GM13976 (cell line): ENCODE data around the gene SERP1.

ENCODE experiments used
- DNase-seq: peaks from one replicate; pipeline ENCODE4 v3.0.0; 2012; ENCODE audit warnings: low spot score
- in situ Hi-C: fragments of 300-500 bp; cut with MboI; formaldehyde crosslinking; loops from one replicate; pipeline ENCODE4 v1.12.0; 2022; ENCODE audit warnings: low sequenced_read_pairs, mixed read lengths, inconsistent platforms; ENCODE audit not compliant: unreplicated experiment
- TF ChIP-seq, protein P1 (sequence below): IDR thresholded peaks from 2 replicates; pipeline ENCODE4 v1.5.1; 2012; ENCODE audit warnings: borderline replicate concordance, mild to moderate bottlenecking; ENCODE audit not compliant: insufficient read depth; ENCODE audit errors: extremely low read depth, missing control alignments, control extremely low read depth

The SERP1 gene

DNA sequence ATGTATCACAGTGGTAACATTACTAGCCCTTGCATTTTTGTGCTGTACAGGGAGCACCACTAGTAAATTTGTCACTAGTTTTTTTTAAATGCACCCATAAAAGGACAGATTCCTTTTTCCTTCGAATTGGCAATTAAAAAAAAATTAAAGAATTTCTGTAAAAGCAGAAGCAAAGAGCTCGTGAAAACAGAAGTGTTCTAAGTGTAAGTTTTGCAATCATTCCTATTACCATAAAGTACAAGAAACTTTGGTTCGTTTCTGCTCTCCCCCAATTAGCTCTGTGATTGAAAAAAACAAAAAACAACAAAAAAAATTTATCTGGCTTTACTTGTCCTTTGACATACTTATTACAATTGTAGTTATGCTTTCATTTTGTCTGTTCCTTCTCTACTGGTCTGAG is 5.3 kb downstream of the SERP1 start:
- TF ChIP-seq, protein P1, sequence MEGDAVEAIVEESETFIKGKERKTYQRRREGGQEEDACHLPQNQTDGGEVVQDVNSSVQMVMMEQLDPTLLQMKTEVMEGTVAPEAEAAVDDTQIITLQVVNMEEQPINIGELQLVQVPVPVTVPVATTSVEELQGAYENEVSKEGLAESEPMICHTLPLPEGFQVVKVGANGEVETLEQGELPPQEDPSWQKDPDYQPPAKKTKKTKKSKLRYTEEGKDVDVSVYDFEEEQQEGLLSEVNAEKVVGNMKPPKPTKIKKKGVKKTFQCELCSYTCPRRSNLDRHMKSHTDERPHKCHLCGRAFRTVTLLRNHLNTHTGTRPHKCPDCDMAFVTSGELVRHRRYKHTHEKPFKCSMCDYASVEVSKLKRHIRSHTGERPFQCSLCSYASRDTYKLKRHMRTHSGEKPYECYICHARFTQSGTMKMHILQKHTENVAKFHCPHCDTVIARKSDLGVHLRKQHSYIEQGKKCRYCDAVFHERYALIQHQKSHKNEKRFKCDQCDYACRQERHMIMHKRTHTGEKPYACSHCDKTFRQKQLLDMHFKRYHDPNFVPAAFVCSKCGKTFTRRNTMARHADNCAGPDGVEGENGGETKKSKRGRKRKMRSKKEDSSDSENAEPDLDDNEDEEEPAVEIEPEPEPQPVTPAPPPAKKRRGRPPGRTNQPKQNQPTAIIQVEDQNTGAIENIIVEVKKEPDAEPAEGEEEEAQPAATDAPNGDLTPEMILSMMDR = no peak
- in situ Hi-C loops = loop anchor here (25.0 kb wide), 1 partner anchor 171 kb away; the partner anchor contains the start of gene ERICH6
- no peak for DNase-seq

DNA sequence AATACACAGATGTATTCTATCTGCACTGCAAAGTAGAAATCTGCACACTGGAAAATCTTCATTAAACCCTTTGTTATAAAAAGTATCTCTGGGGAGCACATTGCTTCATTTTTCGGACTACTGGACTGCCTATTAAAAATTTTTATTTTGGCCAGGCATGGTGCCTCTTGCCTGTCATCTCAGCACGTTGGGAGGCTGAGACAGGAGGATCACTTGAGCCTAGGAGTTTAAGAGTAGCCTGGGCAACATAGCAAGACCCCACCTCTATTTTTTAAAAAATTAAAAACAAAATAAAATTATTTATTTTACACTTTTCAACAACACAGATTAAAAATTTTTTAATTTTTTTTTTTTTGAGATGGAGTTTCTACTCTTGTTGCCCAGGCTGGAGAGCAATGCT is 6.0 kb downstream of the SERP1 start:
- TF ChIP-seq, protein P1 = no peak
- DNase-seq = no peak
- in situ Hi-C loops = loop anchor here (25.0 kb wide), 1 partner anchor 172 kb away; the partner anchor contains the start of gene ERICH6

DNA sequence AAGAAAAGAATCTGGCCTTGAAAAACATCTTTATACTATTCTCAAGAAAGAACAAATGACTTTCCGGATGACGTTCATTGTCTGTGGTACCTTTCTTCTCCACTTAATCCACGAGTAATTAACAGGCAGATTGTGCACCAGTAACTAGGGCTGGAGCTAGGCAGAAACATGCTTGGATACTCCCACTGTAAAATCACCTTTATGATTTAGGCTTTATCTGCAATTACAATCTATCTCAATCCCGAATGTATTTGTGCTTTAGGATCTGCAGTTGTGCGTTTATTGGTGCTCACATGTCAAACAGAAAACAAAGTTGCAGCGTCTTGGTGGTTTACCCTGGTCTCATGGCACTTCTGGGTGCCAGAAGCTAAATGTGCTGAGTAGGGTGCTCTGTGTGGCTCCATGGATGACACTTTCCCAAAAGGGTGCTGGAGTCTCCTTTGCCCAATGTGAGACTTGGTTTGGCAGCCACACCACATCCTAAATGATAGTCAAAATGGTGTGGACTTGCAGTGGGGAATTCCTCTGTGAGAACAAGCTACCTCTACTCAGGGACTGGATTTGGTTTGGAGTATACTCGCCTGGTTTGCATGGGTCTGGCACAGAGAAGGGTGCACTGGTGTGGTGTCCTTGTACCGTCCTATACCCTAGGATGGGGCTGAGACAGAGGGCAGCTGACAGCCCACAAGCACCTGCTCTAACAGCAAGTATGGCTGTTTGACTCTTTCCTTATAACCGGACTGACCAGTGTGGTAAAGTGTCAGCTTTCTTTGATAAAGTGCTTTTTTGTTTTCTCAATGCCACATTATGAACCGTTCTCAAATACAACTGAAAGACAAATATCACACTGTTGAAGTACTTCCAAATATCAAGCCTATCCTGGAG is 7.7 kb downstream of the SERP1 start:
- TF ChIP-seq, protein P1 = no peak
- DNase-seq = no peak
- in situ Hi-C loops = loop anchor here (25.0 kb wide), 1 partner anchor 174 kb away; the partner anchor contains the start of gene ERICH6

DNA sequence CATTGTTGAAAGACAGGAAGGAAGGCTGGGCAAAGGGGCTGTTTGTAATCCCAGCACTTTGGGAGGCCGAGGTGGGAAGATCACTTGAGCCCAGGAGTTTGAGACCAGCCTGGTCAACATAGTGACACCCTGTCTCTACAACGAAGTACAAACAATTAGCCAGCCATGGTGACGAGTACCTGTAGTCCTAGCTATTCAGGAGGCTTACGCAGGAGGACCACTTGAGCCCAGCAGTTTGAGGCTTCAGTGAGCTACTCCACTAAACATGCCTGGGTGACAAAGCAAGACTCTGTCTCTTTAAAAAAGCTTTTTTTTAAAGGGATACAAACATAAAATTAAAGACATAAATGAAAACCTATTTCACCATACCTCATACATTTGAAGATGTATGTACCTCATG is 11.1 kb downstream of the SERP1 start:
- DNase-seq = no peak
- TF ChIP-seq, protein P1 = no peak
- in situ Hi-C loops = loop anchor here (25.0 kb wide), 1 partner anchor 177 kb away; the partner anchor contains the start of gene ERICH6

DNA sequence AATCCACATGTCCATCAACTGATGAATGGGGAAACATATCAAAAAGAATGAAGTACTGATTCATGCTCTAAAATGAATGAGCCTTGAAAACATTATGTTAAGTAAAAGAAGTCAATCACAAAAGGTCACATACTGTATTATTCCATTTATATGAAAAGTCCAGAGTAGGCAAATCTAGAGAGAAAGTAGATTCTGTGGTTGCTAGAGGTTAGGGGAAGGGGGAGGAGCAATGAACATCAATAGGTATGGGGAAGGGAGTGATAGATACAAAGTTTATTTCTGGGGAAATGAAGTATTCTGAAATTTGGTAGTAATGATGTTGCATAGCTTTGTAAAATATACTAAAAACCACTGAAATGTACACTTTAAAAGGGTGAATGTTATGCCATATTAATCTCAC is 14.5 kb downstream of the SERP1 start:
- DNase-seq = no peak
- in situ Hi-C loops = loop anchor here (25.0 kb wide), 1 partner anchor 181 kb away; the partner anchor contains the start of gene ERICH6
- TF ChIP-seq, protein P1 = no peak

DNA sequence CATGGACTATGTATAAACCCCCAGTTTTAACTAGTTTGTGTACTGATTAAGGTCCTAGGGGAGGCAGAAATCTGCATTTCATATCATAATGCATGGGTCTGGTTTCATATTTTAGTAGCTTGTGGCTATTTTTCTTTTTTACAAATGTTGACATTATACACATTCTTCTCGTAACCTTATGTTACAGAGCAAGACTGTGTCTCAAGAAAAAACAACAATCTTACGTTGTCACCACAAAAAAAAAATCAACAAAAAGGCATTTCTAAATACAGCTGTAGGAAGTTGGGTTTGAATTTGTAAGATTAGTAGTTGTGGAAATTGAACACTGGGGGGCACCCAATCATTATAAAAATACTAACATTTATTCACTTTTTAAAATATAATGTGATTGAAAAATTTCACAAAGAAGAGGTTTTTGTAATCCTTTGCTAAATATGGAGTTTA is 17.9 kb downstream of the SERP1 start:
- TF ChIP-seq, protein P1 = no peak
- peak; percentile 32 for DNase-seq
- in situ Hi-C loops = loop anchor here (25.0 kb wide), 1 partner anchor 184 kb away; the partner anchor contains the start of gene ERICH6
